GM21423 (cell line): ENCODE measurements around the gene KRT14.
"Not testable (repeated sequence)": the region's sequence is repeated elsewhere in the genome, so short reads cannot be mapped to it uniquely, and the experiment has no call there.

Source experiments
- ATAC-seq: cut with Tn5 transposase; IDR thresholded peaks from one replicate; pipeline ENCODE4 v1.9.1; 2021; ENCODE audit warnings: mild to moderate bottlenecking, moderate library complexity; ENCODE audit not compliant: unreplicated experiment

Gene KRT14

GRCh38 chr17:41610061-41610517, 23.4 kb upstream of the KRT14 start:
- not testable (repeated sequence) for ATAC-seq

- not testable (repeated sequence) for ATAC-seq
Observed at GRCh38 chr17:41606930-41607329, 20.2 kb upstream of the KRT14 start.

- ATAC-seq: no peak
Observed at GRCh38 chr17:41602524-41602923, 15.8 kb upstream of the KRT14 start.

GRCh38 chr17:41600318-41600717, 13.6 kb upstream of the KRT14 start:
- ATAC-seq: no peak

- ATAC-seq: no peak
Observed at GRCh38 chr17:41599680-41600079, 13.0 kb upstream of the KRT14 start.

GRCh38 chr17:41595585-41595984, 8.9 kb upstream of the KRT14 start:
- ATAC-seq: no peak

- no peak for ATAC-seq
Observed at GRCh38 chr17:41594363-41594915, 7.7 kb upstream of the KRT14 start.

GRCh38 chr17:41593306-41593981, 6.7 kb upstream of the KRT14 start:
- no peak for ATAC-seq

- ATAC-seq: no peak
Observed at GRCh38 chr17:41592601-41593305, 6.1 kb upstream of the KRT14 start.

- ATAC-seq: no peak
Observed at GRCh38 chr17:41589301-41589700, 2.6 kb upstream of the KRT14 start.

- ATAC-seq: no peak
Observed at GRCh38 chr17:41588126-41588810, 1.6 kb upstream of the KRT14 start.

GRCh38 chr17:41585301-41586056, 1.2 kb downstream of the KRT14 start:
- ATAC-seq: no peak

- ATAC-seq: not testable (repeated sequence)
Observed at GRCh38 chr17:41584331-41584927, 2.3 kb downstream of the KRT14 start.

- no peak for ATAC-seq
Observed at GRCh38 chr17:41583137-41584127, 3.3 kb downstream of the KRT14 start.

- not testable (repeated sequence) for ATAC-seq
Observed at GRCh38 chr17:41582061-41582968, 4.4 kb downstream of the KRT14 start.

GRCh38 chr17:41581366-41582060, 5.2 kb downstream of the KRT14 start:
- no peak for ATAC-seq

- ATAC-seq: no peak
Observed at GRCh38 chr17:41580687-41581365, 5.9 kb downstream of the KRT14 start.
